ENCODE data around the gene FLNB. TPM values are rescaled to one million over a fixed set of nuclear protein-coding genes. Genes with fewer than 3 reads are reported as not detected.
A peak's percentile ranks its signal among the peaks of the same experiment; 100 is the strongest.

Gene FLNB
- polyA plus RNA-seq, 1 of the 3 experiments (the other 2 are of a cell fraction): 127 TPM

DNA sequence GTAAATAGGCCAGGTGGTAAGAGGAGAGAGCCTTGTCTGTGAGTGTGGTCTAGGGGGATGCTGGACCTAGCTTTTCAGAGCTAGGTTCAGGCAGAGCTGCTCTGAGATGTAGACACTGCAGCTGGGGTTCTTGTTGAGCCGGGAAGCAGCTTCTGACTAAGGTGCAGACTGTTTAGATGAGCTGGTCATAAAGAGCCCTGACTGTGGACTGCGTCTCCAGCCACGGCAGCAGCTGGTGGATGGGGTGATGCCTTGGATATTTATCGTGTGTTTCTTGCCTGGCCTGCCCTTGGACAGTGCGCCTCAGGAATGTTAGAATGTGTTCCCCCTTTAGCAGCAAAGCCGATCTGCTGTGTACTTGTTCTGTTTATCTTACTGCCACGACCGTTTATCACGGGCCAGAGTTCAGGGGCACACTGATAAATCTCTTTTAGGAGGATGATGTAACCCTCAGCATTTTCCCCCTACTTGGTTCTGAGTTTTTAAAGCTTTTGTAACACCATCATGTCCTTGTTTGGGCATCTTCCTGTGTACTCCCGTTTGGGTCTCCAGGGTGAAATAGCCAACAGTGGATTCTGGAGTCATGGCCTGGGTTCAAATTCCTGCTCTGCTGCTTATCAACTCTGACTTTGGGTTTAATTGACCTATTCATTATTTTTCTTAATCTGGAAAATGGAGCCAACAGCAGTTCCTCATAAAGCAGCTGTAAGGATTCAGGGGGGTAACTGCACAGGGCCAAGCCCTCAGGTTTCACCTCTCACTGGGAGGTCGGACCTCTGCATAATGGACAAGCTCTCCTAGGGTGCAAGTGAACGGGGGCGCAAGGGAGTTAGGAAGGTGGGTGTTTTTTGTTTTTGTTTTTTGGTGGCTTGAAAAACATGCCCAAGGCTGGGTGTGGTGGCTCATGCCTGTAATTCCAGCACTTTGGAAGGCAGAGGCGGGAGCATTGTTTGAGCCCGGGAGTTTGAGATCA is 51.4 kb downstream of the FLNB start:
- WGBS (ENCODE audit: low lambda C conversion rate): 42% methylated on average over 12 of the region's 15 CpGs
- POLR2A ChIA-PET: interaction anchor here (1.0 kb wide), 1 partner anchor 10 kb away, joined by 3 read pairs; no protein-coding TSS in a partner anchor

DNA sequence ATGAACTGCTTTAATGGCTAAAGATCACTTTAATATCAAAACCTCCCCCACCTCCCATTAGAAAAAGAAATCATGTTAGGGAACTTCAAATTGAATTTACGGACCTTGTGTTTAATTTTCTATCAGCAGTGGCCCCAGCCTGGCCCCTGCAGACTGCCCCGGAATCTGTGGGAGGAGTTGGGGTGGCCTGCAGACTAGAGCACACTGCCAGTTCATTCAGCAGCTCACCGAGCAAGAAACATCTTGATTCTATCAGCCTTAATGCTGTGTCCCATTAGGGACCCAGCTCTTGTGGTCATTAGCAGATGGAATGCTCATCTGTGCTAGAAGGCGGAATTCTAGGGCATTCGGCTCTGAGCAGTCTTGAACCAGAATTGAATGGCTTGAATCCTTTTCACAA is 54.2 kb downstream of the FLNB start:
- ChIA-PET POLR2A (no interaction called here), CTCF (interaction anchor here (1.0 to 1.8 kb wide), 4 partner anchors 54 to 115 kb away, joined by 3 to 8 read pairs (median 4); partner anchors contain the start of gene FLNB)
- Histone ChIP-seq H3K9me2 (no peaks in the 10 kb centered on the region), H3K27ac (ENCODE audit: low read depth in 2 of 2, low read length in 1 of 2) (peak overlapping the region; percentile 54 to 85; a peak in 3 of 4 replicates), H2AFZ (ENCODE audit: low read depth) (no peak overlapping the region), H3K4me3 (ENCODE audit: low read depth in 2 of 2, low read length in 1 of 2) (no peak overlapping the region), H4K20me1 (ENCODE audit: insufficient read depth) (peaks cover 24% of the 10 kb centered on the region; the same call in 1 of the 2 replicates), H3K36me3 (replicated peaks in 1 of 2; ENCODE audit: control insufficient read depth in 1 of 2, insufficient read depth in 2 of 2, low read length in 1 of 2) (no peaks in the 10 kb centered on the region), H3F3A (replicated peaks; ENCODE audit: insufficient read depth) (peaks cover 52% of the 10 kb centered on the region), H3K9ac (no peak overlapping the region), H3K79me2 (ENCODE audit: insufficient read depth) (peaks cover 99% of the 10 kb centered on the region), H3K4me1 (ENCODE audit: control insufficient read depth in 1 of 2, insufficient read depth in 2 of 2, low read depth in 1 of 2, low read length in 1 of 2) (peaks cover 26 to 62% of the 10 kb centered on the region in 2 experiments), H3K9me3 (no peaks in the 10 kb centered on the region), H3K27me3 (ENCODE audit: insufficient read depth) (no peaks in the 10 kb centered on the region), H3K4me2 (peak overlapping the region; percentile 63; the same call in 1 of the 2 replicates)
- 26% methylated on average over 5 of the region's 5 CpGs for WGBS (ENCODE audit: low lambda C conversion rate)
- peak; percentile 70 for DNase-seq
- TF ChIP-seq GABPA (IDR thresholded peaks at IDR 0.05; ENCODE audit: low read depth) (no peak), FOSL2 (IDR thresholded peaks at IDR 0.05; ENCODE audit: borderline replicate concordance, low read depth) (no peak), FOXM1 (IDR thresholded peaks at IDR 0.05; ENCODE audit: low read depth) (no peak)
- TF ChIP-seq, protein P1, sequence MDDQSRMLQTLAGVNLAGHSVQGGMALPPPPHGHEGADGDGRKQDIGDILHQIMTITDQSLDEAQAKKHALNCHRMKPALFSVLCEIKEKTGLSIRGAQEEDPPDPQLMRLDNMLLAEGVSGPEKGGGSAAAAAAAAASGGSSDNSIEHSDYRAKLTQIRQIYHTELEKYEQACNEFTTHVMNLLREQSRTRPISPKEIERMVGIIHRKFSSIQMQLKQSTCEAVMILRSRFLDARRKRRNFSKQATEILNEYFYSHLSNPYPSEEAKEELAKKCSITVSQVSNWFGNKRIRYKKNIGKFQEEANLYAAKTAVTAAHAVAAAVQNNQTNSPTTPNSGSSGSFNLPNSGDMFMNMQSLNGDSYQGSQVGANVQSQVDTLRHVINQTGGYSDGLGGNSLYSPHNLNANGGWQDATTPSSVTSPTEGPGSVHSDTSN (IDR thresholded peaks at IDR 0.05): no peak
- TF ChIP-seq, protein P2, sequence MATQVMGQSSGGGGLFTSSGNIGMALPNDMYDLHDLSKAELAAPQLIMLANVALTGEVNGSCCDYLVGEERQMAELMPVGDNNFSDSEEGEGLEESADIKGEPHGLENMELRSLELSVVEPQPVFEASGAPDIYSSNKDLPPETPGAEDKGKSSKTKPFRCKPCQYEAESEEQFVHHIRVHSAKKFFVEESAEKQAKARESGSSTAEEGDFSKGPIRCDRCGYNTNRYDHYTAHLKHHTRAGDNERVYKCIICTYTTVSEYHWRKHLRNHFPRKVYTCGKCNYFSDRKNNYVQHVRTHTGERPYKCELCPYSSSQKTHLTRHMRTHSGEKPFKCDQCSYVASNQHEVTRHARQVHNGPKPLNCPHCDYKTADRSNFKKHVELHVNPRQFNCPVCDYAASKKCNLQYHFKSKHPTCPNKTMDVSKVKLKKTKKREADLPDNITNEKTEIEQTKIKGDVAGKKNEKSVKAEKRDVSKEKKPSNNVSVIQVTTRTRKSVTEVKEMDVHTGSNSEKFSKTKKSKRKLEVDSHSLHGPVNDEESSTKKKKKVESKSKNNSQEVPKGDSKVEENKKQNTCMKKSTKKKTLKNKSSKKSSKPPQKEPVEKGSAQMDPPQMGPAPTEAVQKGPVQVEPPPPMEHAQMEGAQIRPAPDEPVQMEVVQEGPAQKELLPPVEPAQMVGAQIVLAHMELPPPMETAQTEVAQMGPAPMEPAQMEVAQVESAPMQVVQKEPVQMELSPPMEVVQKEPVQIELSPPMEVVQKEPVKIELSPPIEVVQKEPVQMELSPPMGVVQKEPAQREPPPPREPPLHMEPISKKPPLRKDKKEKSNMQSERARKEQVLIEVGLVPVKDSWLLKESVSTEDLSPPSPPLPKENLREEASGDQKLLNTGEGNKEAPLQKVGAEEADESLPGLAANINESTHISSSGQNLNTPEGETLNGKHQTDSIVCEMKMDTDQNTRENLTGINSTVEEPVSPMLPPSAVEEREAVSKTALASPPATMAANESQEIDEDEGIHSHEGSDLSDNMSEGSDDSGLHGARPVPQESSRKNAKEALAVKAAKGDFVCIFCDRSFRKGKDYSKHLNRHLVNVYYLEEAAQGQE (IDR thresholded peaks at IDR 0.05; ENCODE audit: low read depth, low read length): no peak
- TF ChIP-seq, protein P3, sequence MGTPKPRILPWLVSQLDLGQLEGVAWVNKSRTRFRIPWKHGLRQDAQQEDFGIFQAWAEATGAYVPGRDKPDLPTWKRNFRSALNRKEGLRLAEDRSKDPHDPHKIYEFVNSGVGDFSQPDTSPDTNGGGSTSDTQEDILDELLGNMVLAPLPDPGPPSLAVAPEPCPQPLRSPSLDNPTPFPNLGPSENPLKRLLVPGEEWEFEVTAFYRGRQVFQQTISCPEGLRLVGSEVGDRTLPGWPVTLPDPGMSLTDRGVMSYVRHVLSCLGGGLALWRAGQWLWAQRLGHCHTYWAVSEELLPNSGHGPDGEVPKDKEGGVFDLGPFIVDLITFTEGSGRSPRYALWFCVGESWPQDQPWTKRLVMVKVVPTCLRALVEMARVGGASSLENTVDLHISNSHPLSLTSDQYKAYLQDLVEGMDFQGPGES (IDR thresholded peaks at IDR 0.05; ENCODE audit: low read depth, low read length): no peak

More for the DNA sequence above, 51.4 kb downstream of the FLNB start:
- 0 out of 4 replicates have a peak overlapping the region, but pooled peaks of 1 of the 2 experiments have one; percentile 21 for H3K4me3 ChIP-seq (ENCODE audit: low read depth in 2 of 2, low read length in 1 of 2)
- no peak for DNase-seq
- H3K9me2 ChIP-seq: no peaks in the 10 kb centered on the region
- H3K36me3 ChIP-seq (replicated peaks in 1 of 2; ENCODE audit: control insufficient read depth in 1 of 2, insufficient read depth in 2 of 2, low read length in 1 of 2): peaks cover 0 to 5% of the 10 kb centered on the region in 2 experiments
- peaks cover 99% of the 10 kb centered on the region for H3K79me2 ChIP-seq (ENCODE audit: insufficient read depth)
- peak overlapping the region; percentile 65 for H3K4me2 ChIP-seq
- TF ChIP-seq EP300 (IDR thresholded peaks at IDR 0.05; ENCODE audit: borderline replicate concordance in 1 of 2, low read depth in 1 of 2, low read length in 1 of 2): no peak
- TF ChIP-seq, protein P1 (IDR thresholded peaks at IDR 0.05): 0 out of 2 replicates have a peak, but pooled peaks have one; percentile 25
- TF ChIP-seq NFIC (IDR thresholded peaks at IDR 0.05; ENCODE audit: borderline replicate concordance): peak; percentile 9; the same call in 1 of the 2 replicates
- TF ChIP-seq, protein P2 (IDR thresholded peaks at IDR 0.05; ENCODE audit: low read depth, low read length): no peak
- no peaks in the 10 kb centered on the region for H3K27me3 ChIP-seq (ENCODE audit: insufficient read depth)
- CTCF ChIA-PET: interaction anchor here (1.0 kb wide), 2 partner anchors 52 to 118 kb away, joined by 3 to 5 read pairs; no protein-coding TSS in a partner anchor
- peak overlapping the region; percentile 58; the same call in 1 of the 2 replicates for H3K9ac ChIP-seq
- no peak overlapping the region; the same call in 1 of the 2 replicates for H2AFZ ChIP-seq (ENCODE audit: low read depth)
- peaks cover 39% of the 10 kb centered on the region for H3F3A ChIP-seq (replicated peaks; ENCODE audit: insufficient read depth)
- H3K27ac ChIP-seq (ENCODE audit: low read depth in 2 of 2, low read length in 1 of 2): peak overlapping the region; percentile 64 to 82
- peaks cover 5% of the 10 kb centered on the region; the same call in 1 of the 2 replicates for H4K20me1 ChIP-seq (ENCODE audit: insufficient read depth)
- peaks cover 26 to 42% of the 10 kb centered on the region in 2 experiments for H3K4me1 ChIP-seq (ENCODE audit: control insufficient read depth in 1 of 2, insufficient read depth in 2 of 2, low read depth in 1 of 2, low read length in 1 of 2)
- no peaks in the 10 kb centered on the region for H3K9me3 ChIP-seq

All from SK-N-SH (cell line).